Measurements from ENCODE around the gene PLA2G4A. TPM values are rescaled to one million over a fixed set of nuclear protein-coding genes. Genes with fewer than 3 reads are reported as not detected.

Gene PLA2G4A
- total RNA-seq, 1 experiment from 2014 or later: 2.0 TPM

GRCh38 chr1:186903374-186904136 lies 74.8 kb downstream of the PLA2G4A start:
- no peak overlapping the region for H3K27ac Mint-ChIP-seq (ENCODE audit: unreplicated experiment)
- ChIA-PET CTCF (no interaction called here), POLR2A (no interaction called here)
- no peaks in the 10 kb centered on the region for H3K27me3 Mint-ChIP-seq (ENCODE audit: insufficient read depth, unreplicated experiment)
- Histone ChIP-seq H3K4me1 (no peaks in the 10 kb centered on the region), H3K36me3 (ENCODE audit: control insufficient read depth, insufficient read depth, low read length) (no peaks in the 10 kb centered on the region), H3K27me3 (replicated peaks; ENCODE audit: control insufficient read depth, insufficient read depth, low read length) (no peaks in the 10 kb centered on the region), H3K9me3 (no peaks in the 10 kb centered on the region), H3K4me3 (ENCODE audit: low read depth, low read length) (no peak overlapping the region)
- H3K4me1 Mint-ChIP-seq (ENCODE audit: low read depth, unreplicated experiment): no peaks in the 10 kb centered on the region
- no peaks in the 10 kb centered on the region for H3K36me3 Mint-ChIP-seq (ENCODE audit: insufficient read depth, unreplicated experiment)
- DNase-seq: no peak
- intact Hi-C loops (cut with micrococcal nuclease; ENCODE audit: unreplicated experiment): no loop called here
- H3K9me3 Mint-ChIP-seq (ENCODE audit: unreplicated experiment): peaks cover 19% of the 10 kb centered on the region
- TF ChIP-seq CTCF (IDR thresholded peaks at IDR 0.05; ENCODE audit: insufficient read depth in 1 of 2, low read depth in 1 of 2, low read length in 1 of 2, severe bottlenecking in 1 of 2, unreplicated experiment in 1 of 2): no peak
- BruUV-seq (replicated peaks): no TSS peak
- no peak overlapping the region for H3K4me3 Mint-ChIP-seq (ENCODE audit: unreplicated experiment)

DNA sequence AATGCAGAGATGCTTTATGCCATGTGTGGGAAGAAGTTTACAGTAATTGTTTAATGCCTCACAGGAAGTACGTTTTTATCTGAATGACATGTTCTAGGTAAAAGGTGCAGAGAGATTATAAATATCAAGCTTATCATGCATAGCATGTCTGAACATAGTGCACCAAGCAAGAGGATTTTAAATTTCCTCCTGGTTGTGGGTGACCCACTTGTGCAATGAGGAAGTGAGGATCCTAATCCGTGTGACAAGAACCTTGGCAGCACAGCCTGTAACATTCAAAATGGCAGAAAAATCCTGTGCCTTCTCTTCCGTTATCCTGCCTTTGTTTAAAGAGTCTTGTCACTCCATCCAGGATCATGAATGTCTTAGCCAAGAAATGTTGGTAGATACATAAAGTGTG lies 75.6 kb downstream of the PLA2G4A start:
- ChIA-PET POLR2A (no interaction called here), CTCF (no interaction called here)
- Mint-ChIP-seq H3K9me3 (ENCODE audit: unreplicated experiment) (peaks cover 12% of the 10 kb centered on the region), H3K4me1 (ENCODE audit: low read depth, unreplicated experiment) (no peaks in the 10 kb centered on the region), H3K27me3 (ENCODE audit: insufficient read depth, unreplicated experiment) (no peaks in the 10 kb centered on the region), H3K4me3 (ENCODE audit: unreplicated experiment) (no peak overlapping the region), H3K36me3 (ENCODE audit: insufficient read depth, unreplicated experiment) (no peaks in the 10 kb centered on the region), H3K27ac (ENCODE audit: unreplicated experiment) (no peak overlapping the region)
- Histone ChIP-seq H3K4me3 (ENCODE audit: low read depth, low read length) (no peak overlapping the region), H3K9me3 (no peaks in the 10 kb centered on the region), H3K36me3 (ENCODE audit: control insufficient read depth, insufficient read depth, low read length) (no peaks in the 10 kb centered on the region), H3K4me1 (no peaks in the 10 kb centered on the region), H3K27me3 (replicated peaks; ENCODE audit: control insufficient read depth, insufficient read depth, low read length) (no peaks in the 10 kb centered on the region)
- intact Hi-C loops (cut with micrococcal nuclease; ENCODE audit: unreplicated experiment): no loop called here
- DNase-seq: no peak
- BruUV-seq (replicated peaks): no TSS peak
- TF ChIP-seq CTCF (IDR thresholded peaks at IDR 0.05; ENCODE audit: insufficient read depth in 1 of 2, low read depth in 1 of 2, low read length in 1 of 2, severe bottlenecking in 1 of 2, unreplicated experiment in 1 of 2): no peak

- Histone ChIP-seq H3K4me1 (no peaks in the 10 kb centered on the region), H3K9me3 (no peaks in the 10 kb centered on the region), H3K4me3 (ENCODE audit: low read depth, low read length) (no peak overlapping the region), H3K27me3 (replicated peaks; ENCODE audit: control insufficient read depth, insufficient read depth, low read length) (no peaks in the 10 kb centered on the region), H3K36me3 (ENCODE audit: control insufficient read depth, insufficient read depth, low read length) (no peaks in the 10 kb centered on the region)
- Mint-ChIP-seq H3K9me3 (ENCODE audit: unreplicated experiment) (peaks cover 10% of the 10 kb centered on the region), H3K27me3 (ENCODE audit: insufficient read depth, unreplicated experiment) (no peaks in the 10 kb centered on the region), H3K4me1 (ENCODE audit: low read depth, unreplicated experiment) (no peaks in the 10 kb centered on the region), H3K4me3 (ENCODE audit: unreplicated experiment) (no peak overlapping the region), H3K27ac (ENCODE audit: unreplicated experiment) (no peak overlapping the region), H3K36me3 (ENCODE audit: insufficient read depth, unreplicated experiment) (no peaks in the 10 kb centered on the region)
- ChIA-PET POLR2A (no interaction called here), CTCF (interaction anchor here (0.6 kb wide), 1 partner anchor 15 kb away, joined by 3 read pairs; no protein-coding TSS in a partner anchor)
- no peak for DNase-seq
- intact Hi-C loops (cut with micrococcal nuclease; ENCODE audit: unreplicated experiment): no loop called here
- TF ChIP-seq CTCF (IDR thresholded peaks at IDR 0.05; ENCODE audit: insufficient read depth in 1 of 2, low read depth in 1 of 2, low read length in 1 of 2, severe bottlenecking in 1 of 2, unreplicated experiment in 1 of 2): no peak
- BruUV-seq (replicated peaks): no TSS peak
Observed at GRCh38 chr1:186905561-186905960, 76.8 kb downstream of the PLA2G4A start.
